Stimulated activated CD4-positive, alpha-beta T cell treated with anti-CD3 and anti-CD28 coated beads, Interleukin-1b, Interleukin-23, amount 100 ng/mL, for 24 hours (primary cell): Measurements from ENCODE around the gene AGBL4.

Experiments used
- DNase-seq, 4 experiments: peaks; one replicate each; pipeline ENCODE4 v3.0.0-alpha.2; 2020; ENCODE audit warnings: low read depth in 4 of 4, low spot score in 1 of 4

The AGBL4 gene

GRCh38 chr1:48670234-48671020, 1353.3 kb downstream of the AGBL4 start:
- DNase-seq = no peak

- no peak for DNase-seq
These were observed 1355.4 kb downstream of the AGBL4 start for GRCh38 chr1:48668339-48668738.

- no peak for DNase-seq
These were observed 1356.0 kb downstream of the AGBL4 start for GRCh38 chr1:48667782-48668181.

- DNase-seq = no peak
These were observed 1357.9 kb downstream of the AGBL4 start for GRCh38 chr1:48665708-48666407.

- no peak for DNase-seq
These were observed 1361.9 kb downstream of the AGBL4 start for GRCh38 chr1:48661726-48662463.

- DNase-seq = no peak
These were observed 1364.0 kb downstream of the AGBL4 start for GRCh38 chr1:48659801-48660200.

- no peak for DNase-seq
These were observed 1366.3 kb downstream of the AGBL4 start for GRCh38 chr1:48657413-48657812.

- DNase-seq = no peak
These were observed 1369.0 kb downstream of the AGBL4 start for GRCh38 chr1:48654606-48655210.

- no peak for DNase-seq
These were observed 1371.4 kb downstream of the AGBL4 start for GRCh38 chr1:48652334-48652733.

GRCh38 chr1:48649880-48650279, 1373.9 kb downstream of the AGBL4 start:
- DNase-seq = no peak

GRCh38 chr1:48645883-48646282, 1377.9 kb downstream of the AGBL4 start:
- DNase-seq = no peak

GRCh38 chr1:48644905-48645605, 1378.7 kb downstream of the AGBL4 start:
- no peak for DNase-seq

- no peak for DNase-seq
These were observed 1379.4 kb downstream of the AGBL4 start for GRCh38 chr1:48644190-48644900.

- DNase-seq = no peak
These were observed 1380.6 kb downstream of the AGBL4 start for GRCh38 chr1:48643193-48643592.

GRCh38 chr1:48640836-48641492, 1382.8 kb downstream of the AGBL4 start:
- DNase-seq = no peak

GRCh38 chr1:48629867-48630266, 1393.9 kb downstream of the AGBL4 start:
- DNase-seq = no peak

GRCh38 chr1:48627486-48627885, 1396.3 kb downstream of the AGBL4 start:
- no peak for DNase-seq

- no peak for DNase-seq
These were observed 1404.2 kb downstream of the AGBL4 start for GRCh38 chr1:48619539-48619938.

GRCh38 chr1:48617252-48617651, 1406.5 kb downstream of the AGBL4 start:
- DNase-seq = no peak

- no peak for DNase-seq
These were observed 1407.0 kb downstream of the AGBL4 start for GRCh38 chr1:48616710-48617109.
